ENCODE results near the gene RRH.

GRCh38 chr4:109872065-109872464 lies 44.3 kb downstream of the RRH start:
- TF ChIP-seq CTCF (IDR thresholded peaks at IDR 0.05) (no peak), POLR2AphosphoS5 (IDR thresholded peaks at IDR 0.05) (no peak)

Data from prostate gland (tissue), 2 donors.